Measurements from ENCODE around the gene SCAPER. TPM values are rescaled to one million over a fixed set of nuclear protein-coding genes. Genes with fewer than 3 reads are reported as not detected.

Gene SCAPER, protein sequence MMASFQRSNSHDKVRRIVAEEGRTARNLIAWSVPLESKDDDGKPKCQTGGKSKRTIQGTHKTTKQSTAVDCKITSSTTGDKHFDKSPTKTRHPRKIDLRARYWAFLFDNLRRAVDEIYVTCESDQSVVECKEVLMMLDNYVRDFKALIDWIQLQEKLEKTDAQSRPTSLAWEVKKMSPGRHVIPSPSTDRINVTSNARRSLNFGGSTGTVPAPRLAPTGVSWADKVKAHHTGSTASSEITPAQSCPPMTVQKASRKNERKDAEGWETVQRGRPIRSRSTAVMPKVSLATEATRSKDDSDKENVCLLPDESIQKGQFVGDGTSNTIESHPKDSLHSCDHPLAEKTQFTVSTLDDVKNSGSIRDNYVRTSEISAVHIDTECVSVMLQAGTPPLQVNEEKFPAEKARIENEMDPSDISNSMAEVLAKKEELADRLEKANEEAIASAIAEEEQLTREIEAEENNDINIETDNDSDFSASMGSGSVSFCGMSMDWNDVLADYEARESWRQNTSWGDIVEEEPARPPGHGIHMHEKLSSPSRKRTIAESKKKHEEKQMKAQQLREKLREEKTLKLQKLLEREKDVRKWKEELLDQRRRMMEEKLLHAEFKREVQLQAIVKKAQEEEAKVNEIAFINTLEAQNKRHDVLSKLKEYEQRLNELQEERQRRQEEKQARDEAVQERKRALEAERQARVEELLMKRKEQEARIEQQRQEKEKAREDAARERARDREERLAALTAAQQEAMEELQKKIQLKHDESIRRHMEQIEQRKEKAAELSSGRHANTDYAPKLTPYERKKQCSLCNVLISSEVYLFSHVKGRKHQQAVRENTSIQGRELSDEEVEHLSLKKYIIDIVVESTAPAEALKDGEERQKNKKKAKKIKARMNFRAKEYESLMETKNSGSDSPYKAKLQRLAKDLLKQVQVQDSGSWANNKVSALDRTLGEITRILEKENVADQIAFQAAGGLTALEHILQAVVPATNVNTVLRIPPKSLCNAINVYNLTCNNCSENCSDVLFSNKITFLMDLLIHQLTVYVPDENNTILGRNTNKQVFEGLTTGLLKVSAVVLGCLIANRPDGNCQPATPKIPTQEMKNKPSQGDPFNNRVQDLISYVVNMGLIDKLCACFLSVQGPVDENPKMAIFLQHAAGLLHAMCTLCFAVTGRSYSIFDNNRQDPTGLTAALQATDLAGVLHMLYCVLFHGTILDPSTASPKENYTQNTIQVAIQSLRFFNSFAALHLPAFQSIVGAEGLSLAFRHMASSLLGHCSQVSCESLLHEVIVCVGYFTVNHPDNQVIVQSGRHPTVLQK (N-terminal part only)
- 5.3 and 7.7 TPM in 2 replicates for total RNA-seq

DNA sequence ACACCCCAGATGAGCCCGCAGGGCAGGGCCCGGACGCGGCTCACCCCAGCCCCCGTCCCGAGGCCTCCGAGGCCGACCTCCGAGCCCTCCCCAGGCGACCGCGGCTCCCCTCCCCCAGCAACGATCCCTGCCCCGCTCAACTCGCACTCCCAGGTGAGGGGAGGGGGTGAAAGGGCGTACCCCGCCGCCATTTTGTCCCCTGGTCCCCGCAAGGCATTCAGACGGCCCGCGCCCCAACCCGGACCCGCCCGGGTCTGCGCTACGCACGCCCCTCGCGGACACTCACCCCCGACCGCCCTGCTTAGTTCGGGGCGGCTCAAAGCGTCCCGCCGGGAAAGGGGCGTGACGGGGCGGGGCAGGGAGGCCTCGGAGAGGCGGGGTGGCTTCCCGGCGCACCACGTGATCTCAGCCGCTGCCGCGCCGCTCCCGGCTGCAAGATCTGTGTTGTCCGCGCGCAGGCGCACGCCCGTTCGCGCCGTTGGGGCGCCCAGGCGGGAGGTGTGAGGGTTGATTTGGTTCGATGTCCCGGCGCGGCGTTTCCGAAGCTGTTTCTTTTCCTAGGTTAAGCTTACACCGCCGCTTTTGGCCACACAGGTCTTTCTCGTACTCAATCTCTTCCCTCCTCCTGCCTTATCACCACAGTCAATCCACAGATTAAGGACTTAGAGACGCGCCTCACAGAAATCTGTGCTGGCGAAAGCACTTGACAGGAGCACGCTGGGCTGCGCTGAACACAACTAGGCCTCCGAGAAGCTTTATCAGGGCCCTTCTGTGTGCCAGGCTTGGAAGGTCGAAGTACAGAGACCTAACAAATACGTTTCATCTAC lies at the start of gene SCAPER:
Gene SCAPER (minus strand): TSS at position 328 of the 827 bp plus-strand sequence. CDS start 21,523 bp downstream, outside the sequence.
- peak; percentile 73 to 91 for DNase-seq (ENCODE audit: low read depth in 2 of 2)

DNA sequence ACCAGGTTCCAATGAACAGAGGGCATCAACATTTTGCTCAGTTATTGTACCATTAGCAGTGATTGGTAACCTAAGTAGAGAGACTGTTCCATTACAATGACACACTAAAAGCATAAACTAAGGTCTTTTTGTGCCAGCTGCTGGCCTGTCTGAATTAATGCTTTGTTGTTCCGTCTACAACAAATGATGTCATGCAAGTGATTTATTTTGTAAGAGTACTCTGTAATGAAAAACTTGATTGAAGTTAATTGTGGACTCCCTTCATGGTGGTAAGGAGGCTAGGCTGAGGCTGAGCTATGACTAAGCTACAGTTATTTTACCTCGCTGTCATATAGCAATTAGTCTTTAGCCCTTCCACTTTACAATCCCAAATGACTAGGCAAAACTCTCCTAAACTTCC lies 49.6 kb upstream of the SCAPER start:
- DNase-seq (ENCODE audit: low read depth in 2 of 2) = no peak

DNA sequence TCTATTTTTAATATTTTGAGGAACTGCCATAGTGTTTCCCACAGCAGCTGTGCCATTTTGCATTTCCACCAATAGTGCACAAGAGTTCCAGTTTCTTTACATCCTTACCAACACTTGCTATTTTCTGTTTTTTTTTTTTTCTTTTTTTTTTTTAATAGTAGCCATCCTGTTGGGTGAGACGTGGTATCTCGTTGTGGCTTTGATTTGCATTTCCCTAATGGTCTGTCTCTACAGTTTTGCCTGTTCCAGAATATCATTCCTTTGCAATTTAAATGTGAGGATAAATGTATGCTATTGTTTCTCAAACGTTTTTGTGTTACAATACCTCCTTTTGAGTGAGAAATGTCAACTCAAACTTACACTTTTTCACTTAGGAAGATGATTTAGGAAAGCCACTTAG lies 48.8 kb upstream of the SCAPER start:
- DNase-seq (ENCODE audit: low read depth in 2 of 2) = no peak

DNA sequence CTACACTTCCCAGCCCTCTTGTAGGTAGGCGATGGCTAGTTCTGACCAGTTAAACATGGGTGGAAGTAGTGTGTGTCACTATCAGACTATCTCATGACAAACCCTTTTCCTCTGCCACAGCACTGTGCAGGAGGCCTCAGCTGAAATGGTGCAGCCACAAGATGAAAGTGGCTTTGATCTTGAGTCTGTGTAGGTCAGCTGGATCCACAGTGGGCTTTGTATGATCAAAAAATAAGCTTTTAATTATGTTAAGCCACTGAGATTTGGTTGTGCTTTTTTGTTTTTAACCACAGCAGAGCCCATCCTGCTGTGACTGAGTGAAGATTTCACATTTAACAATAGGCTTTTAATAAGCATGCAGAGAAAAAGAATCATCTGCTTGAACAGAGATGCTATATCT lies 46.1 kb upstream of the SCAPER start:
- no peak for DNase-seq (ENCODE audit: low read depth in 2 of 2)

DNA sequence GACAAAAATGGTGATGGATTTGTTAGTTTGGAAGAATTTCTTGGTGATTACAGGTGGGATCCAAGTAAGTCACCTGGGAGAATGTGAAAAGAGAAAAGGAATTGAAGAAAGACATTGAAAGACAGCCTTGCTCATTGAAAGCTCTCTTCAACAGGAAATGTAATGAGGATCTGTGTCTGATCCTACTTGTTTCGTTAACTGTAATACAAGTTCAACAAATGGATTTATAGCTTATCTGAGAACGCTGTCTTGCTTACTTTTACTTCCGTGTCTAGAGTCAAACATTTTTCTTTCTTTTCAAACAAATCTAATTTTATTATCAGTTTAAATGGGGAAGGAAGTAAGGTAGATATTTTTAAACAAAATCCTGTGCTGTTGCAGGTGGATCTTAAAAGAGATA lies 42.3 kb upstream of the SCAPER start:
- DNase-seq (ENCODE audit: low read depth in 2 of 2) = no peak

DNA sequence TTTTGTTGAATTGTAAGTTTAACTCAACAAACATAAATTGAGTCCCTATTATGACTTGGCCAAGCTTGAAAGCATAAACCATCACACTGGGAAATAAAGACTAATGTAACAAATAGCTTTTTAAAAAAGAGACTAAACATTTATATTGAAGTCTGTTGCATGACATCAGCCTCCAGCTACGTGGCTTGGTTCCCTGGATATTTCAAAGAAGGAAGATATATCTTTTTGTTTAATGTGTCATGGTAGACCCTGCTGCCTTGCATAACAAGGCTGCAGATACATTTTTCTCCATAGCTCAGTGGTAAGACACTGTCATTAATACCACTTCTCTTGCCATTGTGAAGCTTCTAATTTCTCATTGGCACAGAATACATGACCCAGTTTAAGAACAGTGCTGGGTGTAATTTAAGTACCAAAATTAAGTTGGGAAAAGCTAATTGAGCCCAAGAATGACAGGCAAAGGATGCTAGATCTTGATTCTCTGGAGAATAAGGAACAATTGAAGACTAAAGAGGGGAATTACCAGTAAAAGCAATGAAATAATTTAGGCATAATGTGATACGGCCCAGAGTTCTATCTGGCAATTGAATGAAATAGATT lies 40.5 kb upstream of the SCAPER start:
- no peak for DNase-seq (ENCODE audit: low read depth in 2 of 2)

DNA sequence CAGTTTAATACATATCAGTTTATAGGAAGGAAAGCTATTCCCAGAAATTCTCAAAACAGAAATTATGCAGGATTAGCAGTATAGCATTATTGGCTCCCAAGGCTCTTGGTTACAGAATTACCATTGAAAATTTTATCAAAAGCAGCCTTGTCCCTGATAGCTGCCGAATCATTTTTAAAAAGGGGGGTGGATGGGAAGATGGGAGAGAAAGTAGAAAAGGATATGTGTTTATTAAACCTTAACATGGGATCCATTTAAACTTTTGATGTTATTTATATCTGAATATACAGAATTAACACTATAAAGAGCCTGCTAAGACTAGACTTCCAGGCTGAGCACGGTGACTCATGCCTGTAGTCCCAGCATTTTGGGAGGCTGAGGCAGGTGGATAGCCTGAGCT lies 37.2 kb upstream of the SCAPER start:
- no peak for DNase-seq (ENCODE audit: low read depth in 2 of 2)

DNA sequence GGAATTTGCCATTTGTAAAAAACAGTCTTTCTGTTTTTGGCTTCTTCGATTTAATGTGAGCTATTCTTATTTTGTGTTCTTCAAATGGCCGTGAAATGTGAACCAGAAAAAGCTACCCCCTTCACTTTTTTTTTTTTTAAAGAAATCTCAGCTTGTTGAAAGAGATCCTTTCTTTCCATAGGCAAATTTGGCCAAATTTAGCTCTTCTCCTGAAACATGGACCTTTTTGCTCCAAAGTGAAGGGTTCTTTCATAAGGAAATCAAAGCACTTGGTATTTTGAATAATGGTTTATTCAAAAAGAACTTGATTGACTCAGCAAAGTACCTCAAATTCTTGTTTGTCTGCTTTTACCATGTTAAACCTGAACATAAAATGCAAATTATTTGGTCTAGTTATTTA lies 36.5 kb upstream of the SCAPER start:
- no peak for DNase-seq (ENCODE audit: low read depth in 2 of 2)

DNA sequence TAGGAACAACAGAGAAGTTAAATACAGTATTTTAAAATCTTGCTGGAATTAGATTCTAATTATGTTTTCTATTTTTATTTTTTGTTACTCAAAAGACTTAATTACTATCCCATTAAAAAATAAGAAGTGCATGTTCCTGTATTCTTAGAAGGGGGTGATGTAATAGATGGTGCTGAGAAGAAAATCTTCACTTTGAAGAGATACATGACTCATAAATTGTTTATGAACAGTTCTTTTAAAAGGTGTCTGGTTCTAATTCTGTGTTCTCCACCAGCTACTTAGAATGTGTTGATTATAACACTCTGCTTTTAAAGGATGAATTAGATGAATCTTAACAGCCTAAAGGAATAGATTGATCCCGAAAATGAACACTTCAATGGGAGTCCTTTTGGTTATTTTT lies 34.6 kb upstream of the SCAPER start:
- DNase-seq (ENCODE audit: low read depth in 2 of 2) = no peak

DNA sequence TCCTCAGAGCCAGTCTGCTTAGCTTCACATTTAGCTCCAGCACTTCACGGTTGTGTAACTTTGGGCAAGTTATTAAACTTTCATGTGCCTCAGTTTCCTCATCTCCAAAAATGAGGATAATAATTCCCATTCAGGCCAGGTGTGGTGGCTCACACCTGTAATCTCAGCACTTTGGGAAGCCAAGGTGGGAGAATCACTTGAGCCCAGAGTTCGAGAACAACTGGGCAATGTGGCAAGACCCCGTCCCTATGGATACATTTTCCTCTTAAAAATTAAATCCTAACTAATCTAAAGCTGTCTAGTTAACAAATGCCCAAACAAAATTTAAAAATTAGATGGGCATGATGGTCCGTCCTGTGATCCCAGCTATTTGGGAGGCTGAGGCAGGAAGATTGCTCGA lies 33.6 kb upstream of the SCAPER start:
- DNase-seq (ENCODE audit: low read depth in 2 of 2) = no peak

DNA sequence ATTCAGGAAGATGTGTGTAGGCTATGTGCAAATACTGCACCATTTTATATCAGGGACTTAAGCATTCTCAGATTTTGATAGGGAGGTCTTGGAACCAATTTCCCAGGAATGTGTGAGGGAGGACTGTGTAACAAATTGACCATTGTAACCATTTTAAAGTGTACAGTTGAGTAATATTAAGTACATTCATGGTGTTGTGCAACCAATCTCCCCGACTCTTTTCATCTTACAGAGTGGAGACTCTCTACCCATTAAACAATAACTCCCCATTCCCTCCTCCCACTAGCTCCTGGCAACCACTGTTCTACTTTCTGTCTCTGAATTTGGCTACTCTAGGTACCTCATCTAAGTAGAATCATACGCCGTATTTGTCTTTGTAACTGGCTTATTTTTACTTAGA lies 31.5 kb upstream of the SCAPER start:
- no peak for DNase-seq (ENCODE audit: low read depth in 2 of 2)

DNA sequence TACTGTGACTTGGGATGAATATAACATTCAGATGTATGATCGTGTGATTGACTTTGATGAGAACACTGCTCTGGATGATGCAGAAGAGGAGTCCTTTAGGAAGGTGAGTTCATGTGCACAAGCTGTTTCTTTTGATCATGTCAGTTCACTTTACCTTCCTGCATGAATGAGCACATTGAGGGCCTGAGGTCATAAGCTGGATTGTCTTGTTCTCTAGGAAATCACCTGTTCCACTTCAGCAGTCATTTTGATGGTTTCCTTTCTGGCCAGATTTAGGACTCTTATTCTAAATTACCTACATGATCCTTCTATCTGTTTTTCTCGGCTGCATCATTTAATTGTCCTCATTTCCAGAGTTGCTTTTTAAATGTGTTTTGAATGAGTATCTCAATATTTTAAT lies 30.5 kb upstream of the SCAPER start:
- DNase-seq (ENCODE audit: low read depth in 2 of 2) = no peak

DNA sequence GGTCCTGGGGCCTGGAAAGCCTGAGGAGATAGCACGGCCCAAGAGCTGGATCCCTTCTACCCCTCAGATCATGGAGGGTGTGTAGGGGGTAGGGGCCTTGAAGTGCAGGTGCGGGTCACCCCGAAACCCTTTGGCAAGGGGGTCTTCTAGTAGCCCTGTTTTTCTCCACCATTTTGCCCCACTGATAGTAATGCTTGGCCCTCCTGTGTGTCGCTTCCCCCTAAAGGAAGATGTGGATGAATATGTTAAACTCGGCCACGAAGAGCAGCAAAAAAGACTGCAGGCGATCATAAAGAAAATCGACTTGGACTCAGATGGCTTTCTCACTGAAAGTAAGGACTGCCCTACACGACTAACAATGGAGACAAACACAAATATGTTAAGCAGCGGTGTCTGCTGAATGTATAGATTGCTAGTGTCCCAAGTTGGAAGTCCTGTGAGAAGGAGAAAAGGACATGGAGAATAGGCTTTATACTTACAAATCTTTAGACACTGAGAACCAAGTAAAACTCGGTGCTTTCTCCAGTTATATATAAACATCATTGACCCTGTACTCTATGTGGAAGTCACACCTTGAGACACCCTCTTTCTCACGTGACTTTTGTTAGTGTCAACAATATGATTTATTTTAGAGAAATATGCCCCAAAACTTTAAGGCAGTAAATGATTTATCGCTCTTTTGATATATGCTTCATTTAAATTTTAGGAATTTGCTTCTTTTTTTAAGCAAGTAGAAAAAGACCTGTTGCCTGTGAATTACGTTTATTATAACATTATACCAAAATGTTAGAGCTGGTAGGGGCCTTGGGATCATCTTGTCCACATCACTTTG lies 27.2 kb upstream of the SCAPER start:
- peak in 1 of 2 donors; percentile 15 for DNase-seq (ENCODE audit: low read depth in 2 of 2)

DNA sequence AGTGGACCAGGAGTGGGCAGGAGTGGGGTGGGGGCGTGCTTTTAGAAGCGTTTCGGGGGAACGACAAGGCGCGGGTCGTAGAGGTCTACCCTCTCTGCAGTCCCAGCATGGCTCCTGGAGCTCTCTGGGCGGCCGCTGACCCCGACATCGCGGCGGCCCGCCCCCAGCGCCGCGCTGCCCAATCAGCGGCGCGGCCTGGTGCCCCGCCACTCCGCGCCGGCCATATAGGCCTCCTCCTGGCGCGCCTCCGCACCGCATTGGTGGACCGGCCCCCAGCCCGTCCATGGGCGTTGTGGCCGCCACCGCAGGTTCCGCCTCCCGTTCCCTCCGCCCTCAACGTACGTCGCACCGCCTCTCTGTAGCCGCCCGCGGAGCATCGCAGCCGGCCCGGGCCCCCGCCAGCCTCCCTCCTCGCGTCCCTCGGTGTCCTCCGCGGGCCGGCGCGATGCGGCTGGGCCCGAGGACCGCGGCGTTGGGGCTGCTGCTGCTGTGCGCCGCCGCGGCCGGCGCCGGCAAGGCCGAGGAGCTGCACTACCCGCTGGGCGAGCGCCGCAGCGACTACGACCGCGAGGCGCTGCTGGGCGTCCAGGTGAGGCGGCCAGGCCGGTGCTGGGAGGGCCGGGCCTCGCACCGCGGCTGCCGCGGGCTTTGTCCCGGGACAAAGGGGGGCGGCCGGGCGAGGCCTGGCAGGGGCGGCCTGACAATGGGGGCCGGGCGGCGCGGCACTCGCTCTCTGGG lies 26.4 kb upstream of the SCAPER start, which contains the start of gene RCN2:
Gene RCN2 (plus strand): TSS at position 353 of the 738 bp plus-strand sequence. CDS start 93 bp downstream, at position 446.
- peak; percentile 79 to 96 for DNase-seq (ENCODE audit: low read depth in 2 of 2)

DNA sequence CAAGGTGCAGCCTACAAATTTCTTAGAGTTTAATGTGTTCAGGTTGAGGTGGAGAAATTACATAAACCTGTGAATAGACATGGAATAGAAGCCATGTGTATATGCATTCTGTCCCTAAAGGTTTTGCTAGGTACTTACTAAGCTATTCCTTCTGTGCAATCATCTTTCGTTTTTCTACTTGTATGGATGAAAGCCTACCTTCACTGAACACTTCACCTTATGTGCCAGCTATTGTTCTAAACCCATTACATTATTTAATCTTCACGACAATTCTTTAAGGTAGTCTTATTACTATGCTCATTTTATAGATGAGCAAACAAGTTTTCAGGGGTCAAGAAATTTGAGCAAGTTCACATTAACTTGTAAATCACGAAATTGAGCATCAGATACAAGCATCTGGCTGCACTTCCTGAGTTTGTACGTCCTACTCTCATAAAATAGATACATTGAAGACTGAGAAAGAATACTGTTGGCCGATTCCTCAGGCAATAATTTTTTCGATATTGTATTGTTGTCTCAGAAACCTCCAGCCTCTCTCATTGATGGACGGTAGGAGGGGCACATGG lies 25.8 kb upstream of the SCAPER start:
- no peak for DNase-seq (ENCODE audit: low read depth in 2 of 2)

DNA sequence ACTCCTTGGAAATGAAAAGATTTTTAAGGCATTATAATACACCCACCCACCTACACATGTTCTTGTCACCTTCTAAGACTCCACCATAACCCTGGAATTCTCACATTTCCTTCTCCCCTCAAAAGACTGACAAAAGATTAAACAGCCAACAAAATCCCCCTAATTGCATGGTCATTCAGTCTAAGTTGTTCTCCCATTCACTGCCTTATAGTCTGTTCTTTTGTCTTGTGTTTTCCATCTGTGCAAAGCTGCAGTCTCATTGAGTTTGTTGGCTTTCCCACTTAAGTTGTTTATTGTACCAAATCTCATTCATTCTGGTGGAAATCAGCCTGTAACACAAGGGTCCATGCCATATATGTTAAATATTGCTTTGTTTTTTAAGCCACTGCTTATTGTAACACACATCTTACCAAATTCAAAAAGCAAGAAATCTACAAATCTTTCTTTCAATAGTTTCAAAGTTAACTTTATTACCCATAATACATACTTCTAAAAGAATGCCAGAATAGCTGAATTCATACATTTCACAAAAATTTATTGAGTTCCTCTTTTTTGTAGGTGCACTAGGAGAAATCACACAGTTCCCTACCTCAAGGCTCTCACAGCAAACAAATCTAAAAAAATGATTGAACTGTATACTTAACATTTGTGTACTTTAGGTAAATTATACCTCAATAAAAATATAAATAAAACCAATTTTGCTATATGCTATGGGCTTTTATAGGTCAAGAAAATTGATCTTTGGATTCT lies 24.0 kb upstream of the SCAPER start:
- DNase-seq (ENCODE audit: low read depth in 2 of 2) = no peak

DNA sequence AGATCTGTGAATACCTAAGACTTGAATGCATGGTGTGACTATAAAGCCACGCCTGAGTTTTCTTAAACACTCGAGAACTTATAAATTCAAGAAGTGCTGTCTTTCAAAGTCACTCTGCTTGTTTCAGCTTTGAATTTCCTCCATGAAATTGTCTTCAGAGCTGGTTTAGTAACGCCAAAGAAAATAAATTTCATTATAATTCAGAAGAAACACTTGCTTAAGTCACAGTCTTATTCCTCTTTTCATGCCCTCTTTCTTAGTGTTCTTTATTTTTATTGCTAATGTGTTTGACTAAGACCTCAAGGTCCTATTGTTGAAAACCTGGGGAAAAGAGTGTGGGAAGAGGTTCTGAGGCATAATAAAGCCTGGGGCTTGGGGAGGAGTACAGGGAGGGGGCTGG lies 23.1 kb upstream of the SCAPER start:
- no peak for DNase-seq (ENCODE audit: low read depth in 2 of 2)

DNA sequence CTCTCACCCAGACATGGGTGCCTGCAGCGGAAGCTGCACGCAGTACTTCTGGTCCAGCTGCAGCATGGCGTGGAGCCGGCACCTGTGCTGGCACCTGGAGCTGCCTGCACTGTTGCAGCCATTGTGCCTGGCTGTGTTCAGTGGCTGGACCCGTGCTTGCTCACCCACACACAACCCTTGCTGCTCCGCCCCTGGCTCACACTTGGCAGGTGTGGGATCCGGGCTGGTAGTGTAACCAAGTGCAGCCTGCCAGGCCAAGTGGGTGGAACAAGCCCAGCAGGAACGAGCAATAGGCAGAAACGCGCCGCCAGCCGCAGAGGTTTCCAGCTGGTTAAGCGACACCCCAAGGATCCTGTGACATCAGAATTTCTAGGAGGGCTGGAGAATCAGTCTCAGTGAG lies 11.2 kb upstream of the SCAPER start:
- no peak for DNase-seq (ENCODE audit: low read depth in 2 of 2)

Measured in dermis microvascular lymphatic vessel endothelial cell (primary cell).